HCT116 (cell line): ENCODE data around the gene CHKA.

Experiments used
- CTCF ChIP-seq, 3 experiments: fragments of 200-600 bp in 1 of 3; sonication (generic) in 1 of 3; IDR thresholded peaks in 2 of 3; conservative IDR thresholded peaks in 1 of 3; 2 replicates each; pipeline ENCODE4 v1.5.1; 2012 to 2017; ENCODE audit warnings: low read depth in 2 of 3, low read length in 2 of 3, antibody characterized with exemption in 1 of 3, borderline replicate concordance in 1 of 3, control low read depth in 1 of 3, mild to moderate bottlenecking in 1 of 3, mixed read lengths in 1 of 3, mixed run types in 1 of 3, moderate library complexity in 1 of 3; ENCODE audit not compliant: insufficient read depth in 1 of 3
- EZH2 ChIP-seq: fragments of 200-600 bp; sonication (generic); IDR thresholded peaks from 2 replicates; pipeline ENCODE4 v1.6.1; 2017; ENCODE audit warnings: antibody characterized with exemption, mixed run types

- TF ChIP-seq EZH2 (no peak), CTCF (IDR thresholded peaks at IDR 0.05 in 2 of 3, conservative IDR thresholded peaks at IDR 0.05 in 1 of 3; ENCODE audit: borderline replicate concordance in 1 of 3, insufficient read depth in 1 of 3, low read depth in 2 of 3, low read length in 2 of 3) (no peak)
These were observed 109.9 kb downstream of the CHKA start for GRCh38 chr11:68011051-68011943.
